Measurements from ENCODE around the gene IFNA16. TPM values are rescaled to one million over a fixed set of nuclear protein-coding genes. Genes with fewer than 3 reads are reported as not detected.
"Not testable (repeated sequence)": the region's sequence is repeated elsewhere in the genome, so short reads cannot be mapped to it uniquely, and the experiment has no call there.

The IFNA16 gene
- total RNA-seq, 1 experiment from 2014 or later: not detected

GRCh38 chr9:21239911-21240310 is 22.8 kb upstream of the IFNA16 start, which contains the start of gene IFNA14:
Gene IFNA14, minus strand, starts transcription at chr9:21240005. Its CDS starts 70 bp downstream, at chr9:21239935.
- H3K27ac ChIP-seq (ENCODE audit: low read depth, low read length): no peak within 1 kb of the TSS
- no TSS peak for BruUV-seq (replicated peaks)
- intact Hi-C loops (cut with micrococcal nuclease): loop anchor here (10.0 kb wide), 1 partner anchor 555 kb away; no protein-coding TSS in a partner anchor
- no peak for ATAC-seq
- H3K9me3 ChIP-seq (ENCODE audit: control insufficient read depth in 1 of 2, insufficient read depth in 1 of 2, low read depth in 1 of 2, low read length in 2 of 2): no peaks in the 10 kb centered on the region
- CTCF ChIA-PET: interaction anchor here (1.8 kb wide), 1 partner anchor 45 kb away, joined by 6 read pairs; no protein-coding TSS in a partner anchor
- H3K4me2 ChIP-seq (ENCODE audit: low read length): no peak within 1 kb of the TSS
- no peak within 1 kb of the TSS for H3K4me3 ChIP-seq (replicated peaks in 1 of 2; ENCODE audit: low read depth in 1 of 2, low read length in 2 of 2)
- H3K36me3 ChIP-seq (ENCODE audit: control insufficient read depth in 1 of 2, insufficient read depth in 2 of 2, low read length in 2 of 2): no peaks in the 10 kb centered on the region
- no peaks in the 10 kb centered on the region for H3K9me2 ChIP-seq (ENCODE audit: insufficient read depth)
- H3K9ac ChIP-seq (ENCODE audit: low read length): no peak within 1 kb of the TSS
- no peak within 1 kb of the TSS for H2AFZ ChIP-seq (ENCODE audit: low read depth, low read length, poor library complexity, severe bottlenecking)
- H3K4me1 ChIP-seq (ENCODE audit: control insufficient read depth in 1 of 2, insufficient read depth in 2 of 2, low read length in 2 of 2): no peaks in the 10 kb centered on the region
- no peaks in the 10 kb centered on the region for H4K20me1 ChIP-seq (ENCODE audit: insufficient read depth)
- TF ChIP-seq JUND (IDR thresholded peaks at IDR 0.05): no peak
- no peak for TF ChIP-seq FOSL1 (IDR thresholded peaks at IDR 0.05; ENCODE audit: low read depth)
- TF ChIP-seq MAX (IDR thresholded peaks at IDR 0.05): no peak
- TF ChIP-seq TCF7L2 (IDR thresholded peaks at IDR 0.05; ENCODE audit: borderline replicate concordance, extremely low read depth, insufficient read depth, insufficient read length): no peak
- no peak for TF ChIP-seq YY1 (IDR thresholded peaks at IDR 0.05; ENCODE audit: extremely low read depth, insufficient replicate concordance, low read depth, low read length)
- no peak for TF ChIP-seq POLR2AphosphoS5 (IDR thresholded peaks at IDR 0.05; ENCODE audit: low read depth, low read length)
- no peak for TF ChIP-seq SRF (IDR thresholded peaks at IDR 0.05; ENCODE audit: low read depth)
- no peaks in the 10 kb centered on the region for H3K79me2 ChIP-seq (ENCODE audit: insufficient read depth, low read length)
- RAD21 ChIA-PET (ENCODE audit: low non-redundant PET in 1 of 2, low total read pairs in 2 of 2, uncharacterized antibody in 2 of 2, unreplicated experiment in 2 of 2): no interaction called here
- DNase-seq (ENCODE audit: low read depth, low spot score): no peak
- POLR2A ChIA-PET: no interaction called here
- H3K27me3 ChIP-seq (ENCODE audit: insufficient read depth, low read length): no peaks in the 10 kb centered on the region

GRCh38 chr9:21236360-21236714 is 19.2 kb upstream of the IFNA16 start:
- H3K4me1 ChIP-seq (ENCODE audit: control insufficient read depth in 1 of 2, insufficient read depth in 2 of 2, low read length in 2 of 2); H3K4me3 ChIP-seq (replicated peaks in 1 of 2; ENCODE audit: low read depth in 1 of 2, low read length in 2 of 2); H3K9ac ChIP-seq (ENCODE audit: low read length); H3K27ac ChIP-seq (ENCODE audit: low read depth, low read length); H4K20me1 ChIP-seq (ENCODE audit: insufficient read depth); DNase-seq (ENCODE audit: low read depth, low spot score); BruUV-seq (replicated peaks); H3K27me3 ChIP-seq (ENCODE audit: insufficient read depth, low read length); H3K79me2 ChIP-seq (ENCODE audit: insufficient read depth, low read length); H3K36me3 ChIP-seq (ENCODE audit: control insufficient read depth in 1 of 2, insufficient read depth in 2 of 2, low read length in 2 of 2); H3K9me3 ChIP-seq (ENCODE audit: control insufficient read depth in 1 of 2, insufficient read depth in 1 of 2, low read depth in 1 of 2, low read length in 2 of 2); ATAC-seq; H3K9me2 ChIP-seq (ENCODE audit: insufficient read depth): not testable (repeated sequence)
- CTCF ChIA-PET: interaction anchor here (0.6 to 2.6 kb wide), 31 partner anchors 11 to 1003 kb away, joined by 3 to 22 read pairs (median 5); partner anchors contain the start of gene CDKN2B
- peak overlapping the region; percentile 44 for H3K4me2 ChIP-seq (ENCODE audit: low read length)
- intact Hi-C loops (cut with micrococcal nuclease): loop anchor here (10.0 kb wide), 1 partner anchor 558 kb away; no protein-coding TSS in a partner anchor
- POLR2A ChIA-PET: interaction anchor here (0.7 kb wide), 1 partner anchor 284 kb away, joined by 3 read pairs; no protein-coding TSS in a partner anchor
- RAD21 ChIA-PET (ENCODE audit: low non-redundant PET in 1 of 2, low total read pairs in 2 of 2, uncharacterized antibody in 2 of 2, unreplicated experiment in 2 of 2): interaction anchor here in 1 of 2 experiments (1.0 kb wide), 1 partner anchor 90 kb away, joined by 3 read pairs; no protein-coding TSS in a partner anchor
- H2AFZ ChIP-seq (ENCODE audit: low read depth, low read length, poor library complexity, severe bottlenecking): peak overlapping the region; percentile 59
